Endothelial cell of umbilical vein (primary cell): Measurements from ENCODE around the gene FIGLA.

Experiments used
- EZH2 ChIP-seq: IDR thresholded peaks from 2 replicates; pipeline ENCODE4 v1.6.1; 2012; ENCODE audit warnings: borderline replicate concordance, low read depth, mild to moderate bottlenecking, moderate library complexity, low read length, inconsistent platforms; ENCODE audit not compliant: severe bottlenecking
- MYC ChIP-seq: IDR thresholded peaks from one replicate; pipeline ENCODE4 v1.6.1; 2011; ENCODE audit warnings: mild to moderate bottlenecking, low read depth, low read length
- POLR2A ChIP-seq: IDR thresholded peaks from 2 replicates; pipeline ENCODE4 v1.6.1; 2012; ENCODE audit warnings: low read depth, mild to moderate bottlenecking, control low read depth, low read length
- POLR2AphosphoS5 ChIP-seq: IDR thresholded peaks from 2 replicates; pipeline ENCODE4 v1.6.1; 2012; ENCODE audit warnings: low read depth, mild to moderate bottlenecking, control low read depth, low read length, moderate library complexity; ENCODE audit not compliant: insufficient read depth
- TF ChIP-seq, protein P1 (sequence below): IDR thresholded peaks from 2 replicates; pipeline ENCODE4 v1.6.1; 2011; ENCODE audit not compliant: insufficient read depth, insufficient read length
- TF ChIP-seq, protein P2 (sequence below), 2 donors: IDR thresholded peaks; 1 replicate in 1 of 2; 2 replicates in 1 of 2; pipeline ENCODE4 v1.5.1; 2011; ENCODE audit warnings: low read length in 2 of 2, mild to moderate bottlenecking in 2 of 2, moderate library complexity in 2 of 2, control low read depth in 1 of 2, inconsistent platforms in 1 of 2, low read depth in 1 of 2; ENCODE audit not compliant: insufficient read depth in 1 of 2; ENCODE audit errors: extremely low read depth in 1 of 2

DNA sequence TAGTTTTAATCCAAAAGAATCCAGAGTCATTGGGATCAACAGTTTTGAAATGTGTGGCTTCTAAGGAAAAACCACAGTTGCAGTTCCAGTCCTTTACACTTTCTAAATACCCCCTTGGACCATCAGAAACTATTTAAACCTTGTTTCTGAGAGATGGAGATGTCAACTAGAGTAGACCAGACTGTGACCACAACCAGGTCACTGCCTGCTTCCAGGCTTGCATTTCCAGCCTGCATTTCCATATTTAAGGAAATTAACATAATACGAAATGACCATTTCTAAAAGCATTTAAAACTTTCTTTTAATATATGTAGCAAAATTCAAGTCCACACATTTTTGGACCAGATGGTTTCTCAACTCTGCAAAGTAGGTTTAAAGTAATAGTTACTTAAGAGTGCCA, 60.8 kb downstream of the FIGLA start:
- TF ChIP-seq, protein P1, sequence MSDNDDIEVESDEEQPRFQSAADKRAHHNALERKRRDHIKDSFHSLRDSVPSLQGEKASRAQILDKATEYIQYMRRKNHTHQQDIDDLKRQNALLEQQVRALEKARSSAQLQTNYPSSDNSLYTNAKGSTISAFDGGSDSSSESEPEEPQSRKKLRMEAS, result no peak
- no peak for TF ChIP-seq POLR2A
- TF ChIP-seq, protein P2, sequence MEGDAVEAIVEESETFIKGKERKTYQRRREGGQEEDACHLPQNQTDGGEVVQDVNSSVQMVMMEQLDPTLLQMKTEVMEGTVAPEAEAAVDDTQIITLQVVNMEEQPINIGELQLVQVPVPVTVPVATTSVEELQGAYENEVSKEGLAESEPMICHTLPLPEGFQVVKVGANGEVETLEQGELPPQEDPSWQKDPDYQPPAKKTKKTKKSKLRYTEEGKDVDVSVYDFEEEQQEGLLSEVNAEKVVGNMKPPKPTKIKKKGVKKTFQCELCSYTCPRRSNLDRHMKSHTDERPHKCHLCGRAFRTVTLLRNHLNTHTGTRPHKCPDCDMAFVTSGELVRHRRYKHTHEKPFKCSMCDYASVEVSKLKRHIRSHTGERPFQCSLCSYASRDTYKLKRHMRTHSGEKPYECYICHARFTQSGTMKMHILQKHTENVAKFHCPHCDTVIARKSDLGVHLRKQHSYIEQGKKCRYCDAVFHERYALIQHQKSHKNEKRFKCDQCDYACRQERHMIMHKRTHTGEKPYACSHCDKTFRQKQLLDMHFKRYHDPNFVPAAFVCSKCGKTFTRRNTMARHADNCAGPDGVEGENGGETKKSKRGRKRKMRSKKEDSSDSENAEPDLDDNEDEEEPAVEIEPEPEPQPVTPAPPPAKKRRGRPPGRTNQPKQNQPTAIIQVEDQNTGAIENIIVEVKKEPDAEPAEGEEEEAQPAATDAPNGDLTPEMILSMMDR (IDR thresholded peaks at IDR 0.05; ENCODE audit: extremely low read depth in 1 of 2, insufficient read depth in 1 of 2, low read depth in 1 of 2, low read length in 2 of 2), result no peak
- TF ChIP-seq POLR2AphosphoS5, result no peak
- TF ChIP-seq EZH2, result no peak
- no peak for TF ChIP-seq MYC
